A549 (cell line): ENCODE results near the gene CARD14. TPM values are rescaled to one million over a fixed set of nuclear protein-coding genes. Genes with fewer than 3 reads are reported as not detected.

Experiments
- ATAC-seq, 2 experiments: fragments of 200-7000 bp in 1 of 2; fragments of >200 bp in 1 of 2; cut with Nextera tagmentation in 1 of 2; cut with Tn5 transposase in 1 of 2; 3 replicates each; pipeline versions ENCODE4 v1.8.0 to v1.9.1; 2018 to 2020; ENCODE audit warnings: mild to moderate bottlenecking in 1 of 2, moderate library complexity in 1 of 2
- CTCF ChIA-PET: fragments of 300-600 bp; sonication (Branson Sonifier 250); formaldehyde crosslinking; extraction: SDS; loops from one replicate; lab custom pipeline; 2021; ENCODE audit warnings: antibody characterized with exemption, inconsistent platforms; lab: Yijun Ruan, JAX
- POLR2A ChIA-PET: fragments of 350-600 bp; formaldehyde crosslinking; extraction: SDS; loops from one replicate; lab custom pipeline; 2021; ENCODE audit warnings: antibody characterized with exemption, inconsistent platforms; lab: Yijun Ruan, JAX
- DNase-seq, 2 experiments: peaks; one replicate each; pipeline versions ENCODE4 v3.0.0 to v3.0.0-alpha.2; 2011 to 2016; ENCODE audit warnings: low read depth in 1 of 2, low spot score in 1 of 2
- FAIRE-seq: peaks from 2 replicates; lab custom pipeline; 2011; peaks lifted over from hg19 to GRCh38; lab: Jason Lieb, UNC
- H3K27ac ChIP-seq, 2 experiments: fragments of >200 bp; sonication (Bioruptor Twin); formaldehyde crosslinking; 3 replicates each; pipeline ENCODE4 v1.5.1; 2016 to 2017
- H3K4me1 ChIP-seq: fragments of >200 bp; sonication (Bioruptor Twin); formaldehyde crosslinking; 3 replicates; pipeline ENCODE4 v1.6.1; 2016
- H3K4me2 ChIP-seq: fragments of >200 bp; sonication (Bioruptor Twin); formaldehyde crosslinking; 3 replicates; pipeline ENCODE4 v1.6.1; 2016
- H3K4me3 ChIP-seq: fragments of >200 bp; sonication (Bioruptor Twin); formaldehyde crosslinking; 3 replicates; pipeline ENCODE4 v1.5.1; 2016
- H3K9me3 ChIP-seq: fragments of >200 bp; sonication (Bioruptor Twin); formaldehyde crosslinking; 3 replicates; pipeline ENCODE4 v1.6.1; 2016
- BHLHE40 ChIP-seq: IDR thresholded peaks from 2 replicates; pipeline ENCODE4 v1.6.1; 2012; ENCODE audit warnings: low read depth, low read length, inconsistent platforms
- CHD4 ChIP-seq: fragments of 200-600 bp; sonication (generic); IDR thresholded peaks from 2 replicates; pipeline ENCODE4 v1.6.1; 2016; ENCODE audit warnings: antibody characterized with exemption, mild to moderate bottlenecking, borderline replicate concordance
- FOSB ChIP-seq: fragments of 250-450 bp; sonication (Bioruptor Pico); IDR thresholded peaks from 2 replicates; pipeline ENCODE4 v1.5.0; 2020; ENCODE audit warnings: mild to moderate bottlenecking, moderate library complexity
- GATA3 ChIP-seq: IDR thresholded peaks from 2 replicates; pipeline ENCODE4 v1.6.1; 2012; ENCODE audit warnings: borderline replicate concordance
- HDAC2 ChIP-seq: fragments of 200-600 bp; sonication (generic); IDR thresholded peaks from 2 replicates; pipeline ENCODE4 v1.6.1; 2016
- HEYL ChIP-seq: fragments of 250-450 bp; sonication (Bioruptor Pico); IDR thresholded peaks from 2 replicates; pipeline ENCODE4 v1.8.0; 2021; ENCODE audit warnings: mild to moderate bottlenecking, moderate library complexity
- HOXA7 ChIP-seq: fragments of 250-450 bp; sonication (Bioruptor Pico); IDR thresholded peaks from 2 replicates; pipeline ENCODE4 v1.5.0; 2020; ENCODE audit warnings: mild to moderate bottlenecking, moderate library complexity
- HOXB5 ChIP-seq: fragments of 250-450 bp; sonication (Bioruptor Pico); IDR thresholded peaks from 2 replicates; pipeline ENCODE4 v1.5.0; 2020; ENCODE audit warnings: mild to moderate bottlenecking, moderate library complexity
- JUNB ChIP-seq: fragments of >200 bp; sonication (Bioruptor Twin); formaldehyde crosslinking; IDR thresholded peaks from 2 replicates; pipeline ENCODE4 v1.6.1; 2016
- MAZ ChIP-seq: fragments of 150-350 bp; IDR thresholded peaks from 2 replicates; pipeline ENCODE4 v1.6.1; 2014; ENCODE audit warnings: antibody characterized with exemption, low read depth, low read length, borderline replicate concordance
- MYC ChIP-seq: IDR thresholded peaks from 2 replicates; pipeline ENCODE4 v1.6.1; 2012; ENCODE audit warnings: mild to moderate bottlenecking, inconsistent platforms, low read length, improper control_type of control experiment, borderline replicate concordance
- NPAS2 ChIP-seq: fragments of 250-450 bp; sonication (Bioruptor Pico); IDR thresholded peaks from 2 replicates; pipeline ENCODE4 v1.8.0; 2022; ENCODE audit warnings: mild to moderate bottlenecking, moderate library complexity, borderline replicate concordance
- NR3C1 ChIP-seq: fragments of >200 bp; sonication (Bioruptor Twin); formaldehyde crosslinking; IDR thresholded peaks from 3 replicates; pipeline ENCODE4 v1.6.1; 2017
- POLR2A ChIP-seq: IDR thresholded peaks from 2 replicates; pipeline ENCODE4 v1.6.1; 2012; ENCODE audit warnings: mild to moderate bottlenecking, low read length
- RAD21 ChIP-seq, 2 experiments: fragments of >200 bp in 1 of 2; sonication (Bioruptor Twin) in 1 of 2; formaldehyde crosslinking in 1 of 2; IDR thresholded peaks in 1 of 2; conservative IDR thresholded peaks in 1 of 2; 2 replicates in 1 of 2; 3 replicates in 1 of 2; pipeline ENCODE4 v1.6.1; 2012 to 2018; ENCODE audit warnings: inconsistent platforms in 1 of 2
- SMC3 ChIP-seq: fragments of >200 bp; sonication (Bioruptor Twin); formaldehyde crosslinking; IDR thresholded peaks from 3 replicates; pipeline ENCODE4 v1.6.1; 2018; ENCODE audit warnings: inconsistent platforms
- TFCP2L1 ChIP-seq: fragments of 250-450 bp; sonication (Bioruptor Pico); IDR thresholded peaks from 2 replicates; pipeline ENCODE4 v1.5.0; 2021; ENCODE audit warnings: mild to moderate bottlenecking
- TP53 ChIP-seq: fragments of 250-450 bp; sonication (Bioruptor Pico); IDR thresholded peaks from 2 replicates; pipeline ENCODE4 v1.5.0; 2021; ENCODE audit warnings: mild to moderate bottlenecking, moderate library complexity
- ZNF302 ChIP-seq: fragments of 250-450 bp; sonication (Bioruptor Pico); IDR thresholded peaks from 2 replicates; pipeline ENCODE4 v1.9.0; 2021; ENCODE audit warnings: inconsistent platforms, mild to moderate bottlenecking, moderate library complexity
- WGBS: methylation state at CpG from one replicate; pipeline ENCODE4 v1.1.6; 2017; ENCODE audit errors: missing lambda C conversion rate; 5-methylcytosine and 5-hydroxymethylcytosine counted together
- polyA plus RNA-seq, 4 experiments: library from polyadenylated mRNA; depleted of rRNA in 3 of 4; stranded (reverse); fragments of >200 nt; fragmentation: RNase III in 1 of 4; extraction: RNeasy Plus Mini Kit Qiagen cat#74134 plus additional on column Dnase treatment in 1 of 4; gene quantifications; 2 replicates in 3 of 4; 3 replicates in 1 of 4; pipeline ENCODE4 v1.2.3, GENCODE V29; 2011 to 2017
- TF ChIP-seq, protein P1 (sequence below): IDR thresholded peaks from 2 replicates; pipeline ENCODE4 v1.6.1; 2012; ENCODE audit warnings: low read depth, borderline replicate concordance
- TF ChIP-seq, protein P2 (sequence below): IDR thresholded peaks from 2 replicates; pipeline ENCODE4 v1.6.1; 2012
- TF ChIP-seq, protein P3 (sequence below): fragments of >200 bp; sonication (Bioruptor Twin); formaldehyde crosslinking; IDR thresholded peaks from 2 replicates; pipeline ENCODE4 v1.6.1; 2016
- TF ChIP-seq, protein P4 (sequence below): fragments of 200-600 bp; sonication (generic); IDR thresholded peaks from 2 replicates; pipeline ENCODE4 v1.6.1; 2016; ENCODE audit warnings: antibody characterized with exemption, mild to moderate bottlenecking, moderate library complexity

CARD14 gene
- polyA plus RNA-seq, 2 of the 4 experiments (the other 2 are of a cell fraction): 0.17 to 0.18 TPM

DNA sequence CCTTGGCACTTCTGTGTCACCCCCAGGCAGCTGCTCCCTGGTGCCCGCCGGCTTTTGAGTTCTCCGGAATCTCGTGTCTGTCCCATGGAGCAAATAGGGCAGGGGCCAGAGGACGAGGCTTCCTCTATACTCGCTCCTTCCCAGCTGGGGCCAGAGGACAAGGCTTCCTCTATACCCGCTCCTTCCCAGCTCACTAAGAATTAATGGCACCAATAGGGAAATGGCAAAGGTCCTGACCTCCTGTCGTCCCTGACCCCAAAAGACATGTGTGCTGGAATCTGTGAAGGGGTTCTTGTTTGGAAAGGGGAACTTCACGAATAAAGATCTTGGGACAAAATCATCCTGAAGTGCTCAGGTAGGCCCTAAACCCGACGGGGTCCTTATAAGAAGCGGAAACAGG lies 42.7 kb downstream of the CARD14 start:
- Histone ChIP-seq H3K27ac (no peak overlapping the region), H3K4me2 (no peak overlapping the region), H3K4me1 (no peaks in the 10 kb centered on the region), H3K9me3 (no peaks in the 10 kb centered on the region)
- ATAC-seq (no peak), FAIRE-seq (no peak), DNase-seq (no peak)
- WGBS: 92% methylated on average over 12 of the region's 12 CpGs
- CTCF ChIA-PET: interaction anchor here (0.7 to 4.0 kb wide), 5 partner anchors 11 to 131 kb away, joined by 3 to 24 read pairs (median 3); partner anchors contain the start of gene GAA
- POLR2A ChIA-PET: no interaction called here
- no peak for TF ChIP-seq JUNB
- TF ChIP-seq NR3C1: no peak
- TF ChIP-seq, all 56 proteins: peak for 0
- no peak overlapping the region for H3K4me3 ChIP-seq

DNA sequence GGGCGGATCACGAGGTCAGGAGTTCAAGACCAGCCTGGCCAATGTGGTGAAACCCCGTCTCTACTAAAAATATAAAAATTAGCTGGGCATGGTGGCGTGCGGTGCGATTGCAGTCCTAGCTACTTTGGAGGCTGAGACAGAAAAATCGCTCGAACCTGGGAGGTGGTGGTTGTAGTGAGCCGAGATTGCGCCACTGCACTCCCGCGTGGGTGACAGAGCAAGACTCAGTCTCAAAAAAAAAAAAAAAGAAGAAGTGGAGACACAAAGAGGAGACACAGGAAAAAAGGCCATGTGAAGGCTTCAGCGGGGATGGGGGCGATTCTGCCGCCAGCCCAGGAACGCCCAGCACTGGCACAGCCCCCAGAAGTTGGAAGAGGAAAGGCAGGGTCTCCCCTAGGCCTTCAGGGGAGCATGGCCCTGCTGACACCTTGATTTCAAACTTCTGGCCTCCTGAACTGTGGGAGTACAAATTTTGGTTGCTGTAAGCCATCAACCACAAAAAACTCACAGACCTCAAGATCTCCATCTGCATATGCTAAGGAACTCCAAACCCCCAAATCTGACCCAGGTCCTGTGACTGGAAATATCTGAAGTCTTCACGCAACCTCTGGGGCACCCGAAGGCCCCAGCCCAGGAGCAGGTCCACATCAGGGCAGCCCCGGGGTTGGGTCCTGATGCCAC lies 43.3 kb downstream of the CARD14 start:
- H3K4me3 ChIP-seq: no peak overlapping the region
- H3K4me2 ChIP-seq: no peak overlapping the region
- WGBS: 94% methylated on average over 19 of the region's 19 CpGs
- CTCF ChIA-PET: no interaction called here
- TF ChIP-seq, protein P1, sequence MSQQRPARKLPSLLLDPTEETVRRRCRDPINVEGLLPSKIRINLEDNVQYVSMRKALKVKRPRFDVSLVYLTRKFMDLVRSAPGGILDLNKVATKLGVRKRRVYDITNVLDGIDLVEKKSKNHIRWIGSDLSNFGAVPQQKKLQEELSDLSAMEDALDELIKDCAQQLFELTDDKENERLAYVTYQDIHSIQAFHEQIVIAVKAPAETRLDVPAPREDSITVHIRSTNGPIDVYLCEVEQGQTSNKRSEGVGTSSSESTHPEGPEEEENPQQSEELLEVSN: no peak
- no peak for TF ChIP-seq HOXA7 (CRISPR knock-in tag)
- no peak for TF ChIP-seq POLR2A
- TF ChIP-seq MAZ: no peak
- TF ChIP-seq CHD4: no peak
- FAIRE-seq (no peak), DNase-seq (no peak), ATAC-seq (no peak)
- no peak overlapping the region for H3K27ac ChIP-seq
- no peaks in the 10 kb centered on the region for H3K4me1 ChIP-seq
- no peaks in the 10 kb centered on the region for H3K9me3 ChIP-seq
- POLR2A ChIA-PET: no interaction called here

DNA sequence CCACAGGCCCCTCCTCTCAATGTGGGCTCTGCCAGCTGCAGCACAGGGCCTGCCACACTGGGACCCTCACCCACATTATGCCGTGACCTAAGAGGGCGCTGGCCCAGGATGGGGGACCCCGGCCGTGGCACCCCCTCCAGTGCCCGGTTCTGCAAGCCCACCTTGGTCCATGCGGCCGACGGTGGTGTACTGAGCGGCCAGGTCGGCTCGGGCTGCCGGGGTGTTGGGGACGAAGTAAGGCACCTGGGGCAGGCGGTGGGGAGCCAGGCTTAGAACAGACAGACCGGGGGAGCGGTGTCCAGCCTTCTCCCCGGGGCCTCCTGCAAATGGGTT lies 43.8 kb downstream of the CARD14 start:
- TF ChIP-seq FOSB (CRISPR knock-in tag): no peak
- TF ChIP-seq, protein P2, sequence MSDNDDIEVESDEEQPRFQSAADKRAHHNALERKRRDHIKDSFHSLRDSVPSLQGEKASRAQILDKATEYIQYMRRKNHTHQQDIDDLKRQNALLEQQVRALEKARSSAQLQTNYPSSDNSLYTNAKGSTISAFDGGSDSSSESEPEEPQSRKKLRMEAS: no peak
- TF ChIP-seq ZNF302 (CRISPR knock-in tag): no peak
- TF ChIP-seq GATA3: no peak
- TF ChIP-seq BHLHE40: no peak
- no peak for TF ChIP-seq SMC3
- no peak for TF ChIP-seq TP53 (CRISPR knock-in tag)
- no peak for TF ChIP-seq HOXB5 (CRISPR knock-in tag)
- TF ChIP-seq, protein P3, sequence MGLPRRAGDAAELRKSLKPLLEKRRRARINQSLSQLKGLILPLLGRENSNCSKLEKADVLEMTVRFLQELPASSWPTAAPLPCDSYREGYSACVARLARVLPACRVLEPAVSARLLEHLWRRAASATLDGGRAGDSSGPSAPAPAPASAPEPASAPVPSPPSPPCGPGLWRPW: no peak
- no peak for TF ChIP-seq RAD21 (conservative IDR thresholded peaks at IDR 0.05 in 1 of 2, IDR thresholded peaks at IDR 0.05 in 1 of 2)
- no peak for TF ChIP-seq HDAC2
- no peak for TF ChIP-seq MYC
- TF ChIP-seq HEYL (CRISPR knock-in tag): no peak
- TF ChIP-seq NPAS2 (CRISPR knock-in tag): no peak
- TF ChIP-seq, protein P4, sequence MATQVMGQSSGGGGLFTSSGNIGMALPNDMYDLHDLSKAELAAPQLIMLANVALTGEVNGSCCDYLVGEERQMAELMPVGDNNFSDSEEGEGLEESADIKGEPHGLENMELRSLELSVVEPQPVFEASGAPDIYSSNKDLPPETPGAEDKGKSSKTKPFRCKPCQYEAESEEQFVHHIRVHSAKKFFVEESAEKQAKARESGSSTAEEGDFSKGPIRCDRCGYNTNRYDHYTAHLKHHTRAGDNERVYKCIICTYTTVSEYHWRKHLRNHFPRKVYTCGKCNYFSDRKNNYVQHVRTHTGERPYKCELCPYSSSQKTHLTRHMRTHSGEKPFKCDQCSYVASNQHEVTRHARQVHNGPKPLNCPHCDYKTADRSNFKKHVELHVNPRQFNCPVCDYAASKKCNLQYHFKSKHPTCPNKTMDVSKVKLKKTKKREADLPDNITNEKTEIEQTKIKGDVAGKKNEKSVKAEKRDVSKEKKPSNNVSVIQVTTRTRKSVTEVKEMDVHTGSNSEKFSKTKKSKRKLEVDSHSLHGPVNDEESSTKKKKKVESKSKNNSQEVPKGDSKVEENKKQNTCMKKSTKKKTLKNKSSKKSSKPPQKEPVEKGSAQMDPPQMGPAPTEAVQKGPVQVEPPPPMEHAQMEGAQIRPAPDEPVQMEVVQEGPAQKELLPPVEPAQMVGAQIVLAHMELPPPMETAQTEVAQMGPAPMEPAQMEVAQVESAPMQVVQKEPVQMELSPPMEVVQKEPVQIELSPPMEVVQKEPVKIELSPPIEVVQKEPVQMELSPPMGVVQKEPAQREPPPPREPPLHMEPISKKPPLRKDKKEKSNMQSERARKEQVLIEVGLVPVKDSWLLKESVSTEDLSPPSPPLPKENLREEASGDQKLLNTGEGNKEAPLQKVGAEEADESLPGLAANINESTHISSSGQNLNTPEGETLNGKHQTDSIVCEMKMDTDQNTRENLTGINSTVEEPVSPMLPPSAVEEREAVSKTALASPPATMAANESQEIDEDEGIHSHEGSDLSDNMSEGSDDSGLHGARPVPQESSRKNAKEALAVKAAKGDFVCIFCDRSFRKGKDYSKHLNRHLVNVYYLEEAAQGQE: no peak
- no peak for TF ChIP-seq TFCP2L1 (CRISPR knock-in tag)
- WGBS: 95% methylated on average over 16 of the region's 17 CpGs
- no peaks in the 10 kb centered on the region for H3K9me3 ChIP-seq
- no peak overlapping the region for H3K4me3 ChIP-seq
- ChIA-PET CTCF (no interaction called here), POLR2A (no interaction called here)
- no peak overlapping the region for H3K27ac ChIP-seq
- no peak for FAIRE-seq
- no peak for DNase-seq
- ATAC-seq: no peak
- no peak overlapping the region for H3K4me2 ChIP-seq
- no peaks in the 10 kb centered on the region for H3K4me1 ChIP-seq
